ENCODE measurements around the gene CRIP2.

CRIP2 gene

GRCh38 chr14:105477660-105478397, 3.2 kb downstream of the CRIP2 start:
- no peak for DNase-seq

GRCh38 chr14:105478398-105479251, 4.0 kb downstream of the CRIP2 start:
- DNase-seq = no peak

- no peak for DNase-seq
These were observed 5.0 kb downstream of the CRIP2 start for GRCh38 chr14:105479431-105480158.

- DNase-seq = no peak
These were observed 5.7 kb downstream of the CRIP2 start for GRCh38 chr14:105480199-105480746.

DNA sequence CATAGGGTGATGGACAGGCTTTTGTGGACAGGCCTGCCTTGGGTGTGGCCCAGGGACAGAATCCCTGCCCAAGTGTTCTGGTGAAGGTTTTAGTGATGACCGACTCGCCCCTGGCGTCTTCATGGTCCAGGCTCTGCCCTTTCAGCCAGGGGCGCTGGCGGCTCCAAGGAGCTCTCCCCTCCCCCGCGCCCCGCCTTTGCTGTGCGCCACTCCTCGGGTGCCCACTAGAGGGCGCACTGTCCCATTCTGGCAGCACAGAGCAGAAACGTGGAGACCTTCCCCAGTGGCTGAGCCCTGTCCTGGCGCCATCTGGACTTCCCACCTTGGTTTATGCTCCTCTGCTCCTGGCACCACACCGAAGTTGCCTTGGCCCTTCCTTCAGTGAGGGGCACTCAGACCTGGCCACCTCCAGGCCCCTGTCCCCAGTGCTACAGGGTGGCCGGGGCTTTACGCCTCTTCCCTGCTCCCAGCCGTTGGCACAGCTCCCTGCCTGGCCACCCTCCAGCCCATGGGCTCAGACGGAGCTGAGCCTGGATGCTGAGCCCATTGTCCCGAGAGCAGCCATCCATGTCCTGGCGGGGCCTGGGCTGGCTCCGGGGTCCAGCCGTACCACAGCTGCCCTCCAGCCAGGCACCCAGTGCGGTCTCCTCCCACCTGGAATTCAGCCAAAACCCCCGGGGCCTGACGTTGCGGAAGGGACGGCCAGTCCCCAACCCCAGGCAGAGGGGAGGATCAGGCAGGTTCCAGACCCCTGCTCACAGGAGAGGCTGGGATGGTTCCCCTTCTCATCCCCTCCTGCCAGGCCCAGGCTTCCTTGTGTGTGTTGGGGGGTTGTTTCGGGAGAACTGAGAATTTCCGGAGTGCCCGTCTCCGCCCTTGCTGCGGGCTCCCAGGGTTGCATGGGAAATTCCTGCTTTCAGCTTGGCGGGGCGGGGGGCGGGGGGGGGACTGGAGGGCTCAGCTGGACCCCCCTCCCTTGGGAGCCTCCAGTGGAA, 6.5 kb downstream of the CRIP2 start:
- DNase-seq = peak; percentile 81

DNA sequence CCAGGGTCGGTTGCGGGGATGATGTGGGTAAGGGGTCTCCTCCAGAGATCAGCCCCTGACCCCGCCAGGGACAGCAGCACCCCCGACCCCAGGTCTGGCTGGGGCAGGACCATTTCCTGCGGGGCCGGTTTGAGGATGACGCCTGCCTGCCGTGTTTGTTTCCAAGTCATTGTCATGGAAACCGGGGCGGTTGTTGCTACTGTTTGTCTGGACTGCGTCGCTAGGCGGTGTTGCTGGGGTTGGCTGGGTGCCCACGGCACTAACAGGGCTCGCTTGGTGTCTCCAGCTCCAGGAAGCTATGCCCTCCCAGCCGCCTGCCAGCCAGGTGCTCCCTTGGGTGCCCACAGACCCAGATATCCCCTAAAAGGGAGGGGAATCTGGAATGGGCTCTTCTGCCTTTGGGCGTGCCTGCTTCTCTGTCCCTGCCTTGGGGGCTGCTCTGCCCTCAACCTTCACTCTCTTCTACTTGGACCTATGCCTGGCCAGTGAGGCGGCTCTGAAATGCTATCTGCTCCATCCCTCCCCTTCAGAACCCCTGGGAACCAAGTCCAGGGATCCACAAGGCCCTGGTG, 7.4 kb downstream of the CRIP2 start:
- peak; percentile 92 for DNase-seq

DNA sequence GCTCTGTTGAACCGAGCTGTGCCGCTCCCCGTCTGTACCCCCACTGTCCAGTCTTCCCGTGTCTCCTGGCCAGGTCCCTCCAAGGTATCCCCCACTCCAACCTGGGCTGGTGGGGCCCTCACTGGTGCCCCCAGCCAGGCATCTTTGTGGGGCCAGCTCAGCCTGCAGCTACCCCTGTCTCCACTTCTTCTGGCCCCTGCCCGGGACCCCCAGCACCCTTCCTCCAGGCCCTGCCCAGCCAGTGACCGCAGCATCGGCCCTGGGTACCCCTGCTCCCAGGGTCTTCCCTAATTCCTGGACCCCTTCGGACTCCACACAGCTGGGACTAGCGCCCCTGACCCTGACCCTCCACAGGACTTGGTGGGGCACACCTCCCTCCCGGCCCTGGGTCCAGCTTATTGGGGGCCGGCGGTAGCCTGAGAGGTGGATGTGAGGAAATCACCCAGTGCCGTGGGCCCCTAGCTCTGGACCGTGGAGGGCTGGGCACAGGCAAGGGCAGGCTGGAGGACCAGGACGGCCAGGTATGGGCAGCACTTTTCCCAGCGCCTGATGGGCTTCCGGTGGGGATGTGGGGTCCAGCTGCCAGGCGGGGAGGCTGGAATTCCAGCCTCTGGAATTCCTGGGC, 8.0 kb downstream of the CRIP2 start:
- DNase-seq = no peak

GRCh38 chr14:105483300-105484068, 8.9 kb downstream of the CRIP2 start:
- DNase-seq = no peak

GRCh38 chr14:105484069-105484996, 9.7 kb downstream of the CRIP2 start:
- DNase-seq = no peak

DNA sequence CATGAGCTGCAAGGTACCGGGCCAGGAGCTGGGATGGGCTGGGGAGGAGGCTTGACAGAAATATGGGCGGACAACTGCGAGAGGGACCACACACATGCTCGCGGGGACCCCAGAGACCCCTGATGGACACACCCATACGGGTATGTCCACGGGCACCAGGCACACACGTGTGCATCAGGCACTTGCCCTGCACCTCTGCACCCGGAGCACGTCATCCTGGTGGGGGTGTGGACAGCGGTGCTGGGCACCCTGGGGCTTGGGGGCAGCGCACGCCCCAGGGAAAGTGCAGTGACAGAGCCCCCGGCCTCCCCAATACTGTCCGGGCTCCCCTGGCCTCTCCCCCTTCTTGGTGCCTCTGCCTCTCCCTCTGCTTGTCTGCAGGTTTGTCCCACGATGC, 10.4 kb downstream of the CRIP2 start:
- no peak for DNase-seq

DNA sequence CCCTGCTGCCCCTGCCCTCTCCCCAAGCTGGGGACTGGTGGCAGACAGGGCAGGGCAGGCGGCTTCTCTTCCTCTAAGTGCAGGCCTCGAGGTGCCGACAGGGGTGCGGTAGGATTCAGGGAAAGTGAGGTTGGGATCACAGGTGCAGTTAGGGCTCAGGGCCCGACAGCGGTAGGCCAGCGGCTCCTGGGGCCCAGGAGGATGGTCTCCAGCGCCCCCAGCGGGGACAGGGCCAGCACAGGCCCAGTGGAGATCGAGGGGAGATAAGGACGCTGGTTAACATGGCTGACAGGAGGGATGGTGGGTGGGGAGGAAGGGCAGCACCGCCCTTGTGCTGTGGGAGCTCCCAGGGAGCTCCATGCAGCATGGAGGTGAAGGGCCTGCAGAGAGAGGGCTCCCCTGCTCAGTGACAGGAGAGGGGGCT, 11.1 kb downstream of the CRIP2 start:
- no peak for DNase-seq

DNA sequence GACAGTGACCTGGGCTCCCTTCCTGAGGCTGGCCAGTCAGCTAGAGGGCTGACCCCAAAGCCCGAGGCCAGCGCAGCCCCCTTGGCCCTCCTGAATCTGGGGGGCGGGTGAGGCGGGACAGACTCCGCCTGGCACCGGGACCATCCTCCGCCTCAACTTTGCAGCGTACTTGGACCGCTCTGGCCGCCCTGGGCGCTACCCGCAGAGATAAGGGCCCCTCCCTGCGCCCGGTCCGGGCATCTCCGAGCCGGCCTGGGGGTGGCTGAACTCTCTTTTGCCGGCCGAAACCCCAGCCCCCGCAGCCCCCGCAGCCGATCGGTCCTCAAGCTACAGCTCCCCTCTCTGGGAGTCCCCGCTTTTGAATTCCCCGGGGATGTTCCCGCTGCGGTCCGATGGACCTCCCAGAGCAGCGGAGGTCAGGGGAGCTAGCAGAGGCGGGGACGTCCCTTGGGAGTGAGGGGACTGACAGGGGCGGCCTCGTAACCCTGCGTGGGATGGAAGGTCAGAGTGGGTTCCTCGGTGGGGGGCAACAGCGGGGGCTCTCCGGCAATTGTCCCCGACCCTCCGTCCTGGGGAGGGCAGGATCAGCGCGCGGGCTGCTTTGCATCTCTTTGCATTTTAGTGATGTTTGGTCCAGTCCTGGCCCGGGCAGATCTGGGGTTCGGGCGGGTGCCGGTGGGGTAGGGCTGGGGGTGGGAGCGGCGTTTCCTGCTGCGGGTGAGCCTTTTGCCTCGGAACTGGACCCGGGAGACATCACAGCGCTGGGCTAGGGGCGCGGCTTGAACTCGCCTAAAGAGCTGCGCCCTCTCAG, 11.7 kb downstream of the CRIP2 start, which contains the start of gene CRIP1:
Gene CRIP1 (plus strand): TSS at position 724 of the 811 bp plus-strand sequence. CDS start 374 bp downstream, outside the sequence.
- no peak for DNase-seq

- peak; percentile 42 for DNase-seq
These were observed 12.4 kb downstream of the CRIP2 start for GRCh38 chr14:105486974-105487448.

- DNase-seq = peak; percentile 20
These were observed 12.9 kb downstream of the CRIP2 start for GRCh38 chr14:105487449-105487985.

DNA sequence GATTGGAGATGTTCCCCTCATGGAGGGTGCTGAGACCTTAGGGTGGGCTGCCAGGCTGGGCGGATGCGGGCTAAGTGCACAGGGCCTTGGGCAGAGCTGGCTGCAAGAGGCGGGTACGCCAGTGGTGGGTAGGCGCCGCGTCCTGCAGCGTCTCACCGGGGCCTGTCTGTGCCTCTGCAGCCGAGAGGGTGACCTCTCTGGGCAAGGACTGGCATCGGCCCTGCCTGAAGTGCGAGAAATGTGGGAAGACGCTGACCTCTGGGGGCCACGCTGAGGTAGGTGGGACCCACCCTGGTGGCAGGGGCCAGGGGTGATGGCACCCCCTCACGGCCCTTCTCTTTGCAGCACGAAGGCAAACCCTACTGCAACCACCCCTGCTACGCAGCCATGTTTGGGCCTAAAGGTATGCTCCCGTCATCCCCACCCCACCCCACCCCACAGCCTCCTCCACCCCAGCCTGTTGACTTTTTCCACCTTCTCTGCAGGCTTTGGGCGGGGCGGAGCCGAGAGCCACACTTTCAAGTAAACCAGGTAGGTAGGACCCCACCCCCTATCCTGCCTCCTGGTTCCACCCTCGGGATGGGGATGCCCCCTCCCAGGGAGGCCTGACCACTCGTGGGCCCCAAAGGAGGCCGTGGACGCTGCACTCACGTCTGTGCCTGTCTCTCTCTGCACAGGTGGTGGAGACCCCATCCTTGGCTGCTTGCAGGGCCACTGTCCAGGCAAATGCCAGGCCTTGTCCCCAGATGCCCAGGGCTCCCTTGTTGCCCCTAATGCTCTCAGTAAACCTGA, 13.6 kb downstream of the CRIP2 start:
- DNase-seq = no peak

DNA sequence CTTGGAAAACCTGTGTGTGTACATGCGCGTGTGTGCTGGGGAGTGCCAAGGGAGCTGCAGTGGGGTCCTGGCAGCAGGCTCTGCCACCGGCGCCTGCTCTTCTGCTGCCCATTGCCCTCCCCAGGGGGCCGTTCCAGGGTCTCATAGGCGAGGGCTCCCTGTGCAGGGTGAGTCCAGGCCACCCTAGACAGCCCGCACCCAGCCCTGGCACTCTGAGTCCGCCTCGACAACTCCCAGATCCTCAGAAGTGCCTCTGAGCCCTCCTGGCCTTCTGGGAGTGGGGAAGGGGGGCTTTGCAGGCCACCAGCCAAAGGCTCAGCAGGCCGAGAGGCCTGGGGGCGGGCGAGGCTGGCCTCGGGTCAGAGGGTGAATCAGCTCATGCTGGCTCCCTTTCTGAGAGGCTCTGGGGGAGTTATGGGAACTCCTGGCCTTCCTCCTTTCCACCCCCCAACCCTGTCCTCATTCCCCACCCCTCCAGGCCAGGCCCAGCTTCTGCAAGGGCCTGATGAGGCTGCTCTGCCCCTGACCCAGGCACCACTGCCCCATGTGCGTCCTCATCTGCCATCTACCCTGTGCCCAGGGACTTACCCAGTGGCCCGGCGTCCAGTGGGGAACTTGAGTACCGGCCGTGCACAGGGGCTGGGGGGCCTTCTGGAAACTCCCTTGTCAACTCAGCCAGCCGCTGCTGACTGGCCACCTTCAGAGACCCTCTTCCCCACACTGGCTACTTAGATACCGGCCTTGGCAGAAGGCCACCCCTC, 14.3 kb downstream of the CRIP2 start:
- no peak for DNase-seq

Measured in NCI-H748 treated with DMSO at 0.1 percent for 48 hours (cell line).